Measurements from ENCODE around the gene SELENON. TPM values are rescaled to one million over a fixed set of nuclear protein-coding genes. Genes with fewer than 3 reads are reported as not detected.

SELENON gene
- total and polyA plus RNA-seq, 2 of the 13 experiments (the other 11 are each of a cell fraction or from before 2014, with no cell fraction given), result 3.8 to 8.0 TPM

GRCh38 chr1:25773441-25774125, 26.4 kb upstream of the SELENON start (continued):
- no peak for TF ChIP-seq ZFP41 (CRISPR knock-in tag; IDR thresholded peaks at IDR 0.05; ENCODE audit: borderline replicate concordance)
- no peak for TF ChIP-seq MTF1 (CRISPR knock-in tag; IDR thresholded peaks at IDR 0.05)
- TF ChIP-seq PLSCR1 (CRISPR knock-in tag; IDR thresholded peaks at IDR 0.05; ENCODE audit: borderline replicate concordance), result no peak
- TF ChIP-seq PHF8 (CRISPR knock-in tag; IDR thresholded peaks at IDR 0.05), result peak; percentile 37; the same call in 1 of the 2 replicates
- 0 out of 2 replicates have a peak, but pooled peaks have one; percentile 36 for TF ChIP-seq ZNF772 (CRISPR knock-in tag; IDR thresholded peaks at IDR 0.05)
- no peak for TF ChIP-seq ZNF577 (CRISPR knock-in tag; IDR thresholded peaks at IDR 0.05; ENCODE audit: borderline replicate concordance, low read depth)
- TF ChIP-seq ZNF124 (CRISPR knock-in tag; IDR thresholded peaks at IDR 0.05), result no peak
- TF ChIP-seq ZNF468 (CRISPR knock-in tag; IDR thresholded peaks at IDR 0.05), result no peak
- no peak for TF ChIP-seq ZNF282 (IDR thresholded peaks at IDR 0.05; ENCODE audit: partially characterized antibody)
- peak; percentile 64 for TF ChIP-seq NCOA2 (CRISPR knock-in tag; IDR thresholded peaks at IDR 0.05)
- 0 out of 2 replicates have a peak, but pooled peaks have one; percentile 14 for TF ChIP-seq ZNF687 (CRISPR knock-in tag; IDR thresholded peaks at IDR 0.05)
- TF ChIP-seq TCF7L2 (IDR thresholded peaks at IDR 0.05; ENCODE audit: low read depth, low read length), result no peak
- peak; percentile 51; the same call in 1 of the 2 replicates for TF ChIP-seq ZSCAN31 (CRISPR knock-in tag; IDR thresholded peaks at IDR 0.05; ENCODE audit: low read depth)
- no peak for TF ChIP-seq NFKB2 (CRISPR knock-in tag; IDR thresholded peaks at IDR 0.05; ENCODE audit: borderline replicate concordance)
- TF ChIP-seq SOX5 (CRISPR knock-in tag; IDR thresholded peaks at IDR 0.05; ENCODE audit: borderline replicate concordance), result peak; percentile 31; the same call in 1 of the 2 replicates
- peak; percentile 46; the same call in 1 of the 2 replicates for TF ChIP-seq POLR2G (IDR thresholded peaks at IDR 0.05; ENCODE audit: low read depth, low read length)
